Stimulated activated naive CD8-positive, alpha-beta T cell treated with anti-CD3 and anti-CD28 coated beads, Interleukin-15, amount 100 ng/mL, for 72 hours (primary cell): ENCODE measurements around the gene SPDYE16.
A peak's percentile ranks its signal among the peaks of the same experiment; 100 is the strongest.
"Not testable (repeated sequence)": the region's sequence is repeated elsewhere in the genome, so short reads cannot be mapped to it uniquely, and the experiment has no call there.

ENCODE experiments used
- ATAC-seq: fragments of 150-1000 bp; cut with Tn5 transposase; 2 replicates; pipeline ENCODE4 v1.10.0; 2021; ENCODE audit warnings: mild to moderate bottlenecking, moderate library complexity
- DNase-seq, 2 donors: peaks; one replicate each; pipeline ENCODE4 v3.0.0; 2021 to 2022
- H3K27ac Mint-ChIP-seq, 2 donors: one replicate each; pipeline ENCODE4 v1.8.0; 2022; ENCODE audit warnings: mild to moderate bottlenecking in 2 of 2, mixed read lengths in 2 of 2, moderate library complexity in 2 of 2
- H3K27me3 Mint-ChIP-seq: one replicate; pipeline ENCODE4 v1.8.0; 2022; ENCODE audit warnings: mixed read lengths
- H3K4me1 Mint-ChIP-seq: one replicate; pipeline ENCODE4 v1.8.0; 2022; ENCODE audit warnings: mild to moderate bottlenecking, mixed read lengths
- H3K4me3 Mint-ChIP-seq, 2 donors: one replicate each; pipeline ENCODE4 v1.8.0; 2022; ENCODE audit warnings: mild to moderate bottlenecking in 2 of 2, mixed read lengths in 2 of 2, moderate library complexity in 1 of 2
- H3K9me3 Mint-ChIP-seq, 2 donors: one replicate each; pipeline ENCODE4 v1.8.0; 2022; ENCODE audit warnings: mixed read lengths in 2 of 2

The SPDYE16 gene

GRCh38 chr7:76499924-76500241, 43.2 kb downstream of the SPDYE16 start:
- ATAC-seq, H3K9me3 Mint-ChIP-seq, H3K4me3 Mint-ChIP-seq, DNase-seq, H3K4me1 Mint-ChIP-seq, H3K27me3 Mint-ChIP-seq: not testable (repeated sequence)
- H3K27ac Mint-ChIP-seq, result peak overlapping the region in 1 of 2 donors; percentile 54

GRCh38 chr7:76499201-76499923, 43.7 kb downstream of the SPDYE16 start:
- H3K27ac Mint-ChIP-seq, result peak overlapping the region in 1 of 2 donors; percentile 54
- not testable (repeated sequence) for H3K4me3 Mint-ChIP-seq, ATAC-seq, H3K27me3 Mint-ChIP-seq, H3K9me3 Mint-ChIP-seq, H3K4me1 Mint-ChIP-seq
- peak in 1 of 2 donors; percentile 26 for DNase-seq

GRCh38 chr7:76498583-76499200, 44.4 kb downstream of the SPDYE16 start:
- not testable (repeated sequence) for H3K9me3 Mint-ChIP-seq, DNase-seq, H3K4me1 Mint-ChIP-seq, H3K27me3 Mint-ChIP-seq, H3K27ac Mint-ChIP-seq, H3K4me3 Mint-ChIP-seq
- peak; percentile 67 for ATAC-seq

GRCh38 chr7:76497918-76498582, 45.0 kb downstream of the SPDYE16 start:
- ATAC-seq, H3K27ac Mint-ChIP-seq, H3K27me3 Mint-ChIP-seq, H3K4me1 Mint-ChIP-seq, DNase-seq, H3K4me3 Mint-ChIP-seq, H3K9me3 Mint-ChIP-seq: not testable (repeated sequence)

GRCh38 chr7:76495717-76496116, 47.4 kb downstream of the SPDYE16 start:
- H3K9me3 Mint-ChIP-seq, ATAC-seq, H3K4me1 Mint-ChIP-seq, H3K4me3 Mint-ChIP-seq, DNase-seq, H3K27ac Mint-ChIP-seq, H3K27me3 Mint-ChIP-seq: not testable (repeated sequence)

GRCh38 chr7:76492139-76492538, 51.0 kb downstream of the SPDYE16 start:
- not testable (repeated sequence) for H3K4me3 Mint-ChIP-seq, H3K9me3 Mint-ChIP-seq, DNase-seq, H3K27me3 Mint-ChIP-seq, H3K4me1 Mint-ChIP-seq, H3K27ac Mint-ChIP-seq, ATAC-seq

- not testable (repeated sequence) for H3K9me3 Mint-ChIP-seq, H3K4me3 Mint-ChIP-seq, ATAC-seq, H3K27me3 Mint-ChIP-seq, H3K27ac Mint-ChIP-seq, DNase-seq, H3K4me1 Mint-ChIP-seq
Observed at GRCh38 chr7:76487969-76488368, 55.1 kb downstream of the SPDYE16 start.

- H3K27ac Mint-ChIP-seq, result peak overlapping the region in 1 of 2 donors; percentile 69
- not testable (repeated sequence) for H3K27me3 Mint-ChIP-seq, H3K4me1 Mint-ChIP-seq, H3K9me3 Mint-ChIP-seq
- peak; percentile 29 to 58 for DNase-seq
- H3K4me3 Mint-ChIP-seq, result peak overlapping the region; percentile 29 to 42
- peak; percentile 98 for ATAC-seq
Observed at GRCh38 chr7:76486618-76487017, 56.5 kb downstream of the SPDYE16 start.

- H3K4me3 Mint-ChIP-seq, H3K27me3 Mint-ChIP-seq, H3K27ac Mint-ChIP-seq, DNase-seq, H3K9me3 Mint-ChIP-seq, H3K4me1 Mint-ChIP-seq: not testable (repeated sequence)
- peak; percentile 53 for ATAC-seq
Observed at GRCh38 chr7:76485822-76486610, 57.1 kb downstream of the SPDYE16 start.

GRCh38 chr7:76484456-76484855, 58.6 kb downstream of the SPDYE16 start:
- H3K4me3 Mint-ChIP-seq, H3K9me3 Mint-ChIP-seq, H3K4me1 Mint-ChIP-seq, H3K27me3 Mint-ChIP-seq, DNase-seq, H3K27ac Mint-ChIP-seq, ATAC-seq: not testable (repeated sequence)

- not testable (repeated sequence) for H3K4me1 Mint-ChIP-seq, DNase-seq, ATAC-seq, H3K27ac Mint-ChIP-seq, H3K9me3 Mint-ChIP-seq, H3K27me3 Mint-ChIP-seq, H3K4me3 Mint-ChIP-seq
Observed at GRCh38 chr7:76483081-76483480, 60.0 kb downstream of the SPDYE16 start.

- not testable (repeated sequence) for H3K27ac Mint-ChIP-seq, H3K27me3 Mint-ChIP-seq, H3K4me1 Mint-ChIP-seq, DNase-seq, ATAC-seq, H3K4me3 Mint-ChIP-seq, H3K9me3 Mint-ChIP-seq
Observed at GRCh38 chr7:76482660-76483059, 60.4 kb downstream of the SPDYE16 start.
